HFF-Myc (cell line): ENCODE measurements around the gene REN.

Experiments used
- DNase-seq: peaks from one replicate; pipeline ENCODE4 v3.0.0-alpha.2; 2011; ENCODE audit warnings: low read depth; ENCODE audit errors: extremely low read depth
- H3K4me3 ChIP-seq: replicated peaks from 2 replicates; pipeline ENCODE4 v1.5.1; 2011; ENCODE audit warnings: low read depth, mild to moderate bottlenecking, control low read depth, low read length
- TF ChIP-seq, protein P1 (sequence below): IDR thresholded peaks from 2 replicates; pipeline ENCODE4 v1.5.1; 2012; ENCODE audit warnings: mild to moderate bottlenecking, low read depth, low read length, control low read depth; ENCODE audit errors: missing control alignments

REN gene

DNA sequence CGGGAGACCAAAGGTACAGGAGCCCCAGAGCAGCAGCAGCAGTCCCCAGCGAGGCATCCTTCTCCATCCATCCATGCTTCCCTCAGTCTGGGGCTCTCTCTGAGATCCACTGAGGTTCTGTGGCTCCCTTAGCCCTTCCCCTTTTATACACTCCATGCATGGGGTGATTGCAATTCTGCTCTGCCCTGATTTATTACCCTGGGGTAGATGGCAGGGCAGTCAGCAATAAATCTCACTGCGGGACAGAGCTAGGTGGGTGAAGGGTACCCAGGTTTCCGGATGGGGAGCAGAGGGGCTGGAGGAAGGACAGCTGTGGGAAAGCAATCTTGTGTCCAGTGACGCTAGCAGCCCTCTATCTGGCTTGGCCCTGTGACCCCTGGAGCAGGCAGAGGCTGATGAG lies at the start of gene REN:
TSS of gene REN (minus strand) at position 119 of the 400 bp plus-strand sequence. CDS start at position 75, 44 bp downstream.
- no peak within 1 kb of the TSS for H3K4me3 ChIP-seq
- TF ChIP-seq, protein P1, sequence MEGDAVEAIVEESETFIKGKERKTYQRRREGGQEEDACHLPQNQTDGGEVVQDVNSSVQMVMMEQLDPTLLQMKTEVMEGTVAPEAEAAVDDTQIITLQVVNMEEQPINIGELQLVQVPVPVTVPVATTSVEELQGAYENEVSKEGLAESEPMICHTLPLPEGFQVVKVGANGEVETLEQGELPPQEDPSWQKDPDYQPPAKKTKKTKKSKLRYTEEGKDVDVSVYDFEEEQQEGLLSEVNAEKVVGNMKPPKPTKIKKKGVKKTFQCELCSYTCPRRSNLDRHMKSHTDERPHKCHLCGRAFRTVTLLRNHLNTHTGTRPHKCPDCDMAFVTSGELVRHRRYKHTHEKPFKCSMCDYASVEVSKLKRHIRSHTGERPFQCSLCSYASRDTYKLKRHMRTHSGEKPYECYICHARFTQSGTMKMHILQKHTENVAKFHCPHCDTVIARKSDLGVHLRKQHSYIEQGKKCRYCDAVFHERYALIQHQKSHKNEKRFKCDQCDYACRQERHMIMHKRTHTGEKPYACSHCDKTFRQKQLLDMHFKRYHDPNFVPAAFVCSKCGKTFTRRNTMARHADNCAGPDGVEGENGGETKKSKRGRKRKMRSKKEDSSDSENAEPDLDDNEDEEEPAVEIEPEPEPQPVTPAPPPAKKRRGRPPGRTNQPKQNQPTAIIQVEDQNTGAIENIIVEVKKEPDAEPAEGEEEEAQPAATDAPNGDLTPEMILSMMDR, result no peak
- no peak for DNase-seq

DNA sequence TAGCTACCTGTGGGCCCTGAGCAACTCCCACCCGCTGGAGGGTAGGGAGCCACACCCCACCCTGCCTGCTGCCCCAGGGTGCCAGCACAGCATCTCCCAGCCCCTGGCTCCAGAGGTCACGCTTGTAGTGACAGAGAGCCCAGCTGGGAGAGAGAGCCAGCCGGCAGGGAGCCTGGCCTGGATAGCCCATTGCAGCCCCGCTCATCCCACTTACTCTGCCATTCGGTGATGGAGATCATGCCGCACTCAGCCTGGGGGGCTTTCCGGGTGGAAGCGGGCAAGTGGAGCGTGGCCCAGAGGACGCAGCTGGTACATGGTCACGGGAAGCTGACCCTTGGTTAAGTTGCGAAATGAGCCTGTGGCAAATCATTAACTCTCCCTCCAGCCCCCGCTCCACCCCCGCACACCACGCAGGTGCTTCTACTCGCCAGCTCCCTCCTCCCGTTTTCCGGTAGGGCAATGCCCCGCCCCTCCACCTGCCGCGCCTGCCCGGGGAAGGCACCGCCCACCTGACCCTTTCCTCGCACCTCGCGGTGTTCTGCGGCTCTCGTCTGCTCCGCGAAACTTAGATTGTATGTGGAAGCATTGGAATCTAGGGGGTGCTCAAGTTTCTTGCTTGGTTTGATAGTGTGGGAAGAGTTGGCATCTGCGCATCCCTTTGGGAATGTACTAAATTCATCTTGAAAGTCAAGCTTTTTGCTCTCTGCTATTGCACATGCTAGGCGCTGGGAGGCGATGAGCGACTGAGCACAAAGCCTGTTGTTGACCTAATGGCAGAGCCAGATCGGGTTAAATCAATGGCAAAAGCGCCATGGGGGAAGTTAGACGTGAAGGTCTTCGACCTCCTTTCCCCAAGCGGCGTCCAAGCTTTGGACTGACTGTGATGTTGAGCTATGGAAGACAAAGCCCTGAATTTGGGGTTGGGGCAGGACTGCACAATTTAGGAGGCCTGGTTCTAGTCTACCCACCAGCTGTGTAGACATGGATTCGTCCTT lies 47.8 kb upstream of the REN start, which contains the start of gene GOLT1A:
TSS of gene GOLT1A (minus strand) at position 321 of the 995 bp plus-strand sequence. CDS start at position 239, 82 bp downstream.
- H3K4me3 ChIP-seq, result no peak within 1 kb of the TSS
- TF ChIP-seq, protein P1, result peak; percentile 76
- DNase-seq, result peak; percentile 60

DNA sequence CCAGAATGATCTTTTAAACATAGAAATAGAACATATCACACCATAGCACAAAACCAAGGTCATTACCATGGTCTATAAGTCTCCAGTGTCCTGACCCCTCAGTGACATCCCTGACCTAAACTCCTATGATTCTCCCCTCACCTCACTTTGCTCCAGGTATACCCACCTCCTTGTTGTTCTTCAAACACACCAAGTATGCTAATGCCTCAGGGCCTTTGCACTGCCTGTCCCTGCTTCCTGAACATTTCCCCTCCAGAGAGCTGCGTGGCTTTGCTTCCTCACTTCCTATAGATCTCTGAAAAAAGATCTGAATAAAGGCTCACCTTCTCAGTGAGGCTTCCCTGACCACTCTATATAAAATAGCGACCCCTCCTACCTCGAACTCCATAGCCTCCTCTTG lies 46.6 kb upstream of the REN start:
- H3K4me3 ChIP-seq, result no peak overlapping the region
- no peak for DNase-seq
- TF ChIP-seq, protein P1, result no peak

DNA sequence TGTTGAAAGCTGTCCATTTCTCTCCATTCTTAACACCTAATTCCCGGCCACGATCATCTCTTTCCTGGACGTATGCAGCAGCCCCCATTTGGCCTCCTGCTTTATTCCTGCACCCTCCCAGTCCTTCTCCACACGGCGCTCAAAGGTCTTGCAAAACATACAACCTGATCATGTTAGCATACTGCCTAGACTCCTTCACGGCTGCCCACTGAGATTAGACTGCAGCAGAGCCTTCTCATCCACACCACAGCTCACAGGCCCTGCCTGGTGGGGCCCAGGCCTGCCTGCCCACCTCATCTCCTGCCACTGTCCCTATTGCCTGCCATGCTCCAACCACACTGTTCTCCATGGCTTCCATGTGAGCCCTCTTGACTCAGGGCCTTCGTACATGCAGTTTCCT lies 44.9 kb upstream of the REN start:
- TF ChIP-seq, protein P1, result no peak
- no peak for DNase-seq
- H3K4me3 ChIP-seq, result no peak overlapping the region

DNA sequence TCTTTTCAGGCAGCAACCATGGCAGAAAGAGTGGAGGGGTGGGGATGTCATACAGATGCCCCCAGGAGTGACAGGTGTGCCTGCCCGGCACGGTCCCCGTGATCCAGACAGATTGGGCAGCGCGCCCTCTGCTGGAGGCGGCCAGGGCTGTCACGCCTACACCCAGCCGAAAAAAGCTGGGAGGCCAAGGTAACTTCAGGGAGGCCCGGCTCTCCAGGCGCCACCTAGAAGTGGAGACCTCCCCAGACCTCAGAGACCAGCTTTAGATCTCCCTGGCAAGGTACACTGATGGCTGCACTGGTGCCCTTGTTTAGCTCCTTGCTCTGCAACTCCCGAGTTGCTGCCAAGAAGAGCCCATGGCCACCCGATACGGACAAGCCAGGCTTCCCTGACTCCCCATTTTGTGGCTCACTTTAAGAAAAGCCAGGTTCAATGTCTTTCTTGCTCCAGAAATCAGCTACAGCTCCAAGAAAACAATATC lies 41.0 kb upstream of the REN start:
- TF ChIP-seq, protein P1, result peak; percentile 96
- DNase-seq, result no peak

DNA sequence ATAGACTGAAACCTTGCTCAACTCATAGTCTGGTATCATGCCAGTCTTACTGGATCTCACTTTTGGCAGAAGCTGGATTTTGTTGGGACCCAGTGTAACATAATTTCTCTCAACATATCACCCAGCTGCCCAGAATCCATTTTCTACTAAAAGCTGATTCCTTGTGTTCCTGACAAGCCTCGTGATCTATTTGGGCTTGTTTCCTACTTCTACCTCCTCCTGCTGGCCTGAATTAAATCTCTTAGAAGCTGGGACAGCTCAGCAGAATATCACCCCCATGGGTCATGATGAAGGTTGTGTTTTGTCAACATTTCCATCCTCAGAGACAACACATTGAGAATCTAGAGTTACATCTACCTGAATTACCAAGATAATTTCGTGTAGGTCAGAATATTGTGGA lies 40.0 kb upstream of the REN start:
- TF ChIP-seq, protein P1, result no peak
- H3K4me3 ChIP-seq, result no peak overlapping the region

More for the DNA sequence above, 41.0 kb upstream of the REN start:
- no peak overlapping the region for H3K4me3 ChIP-seq

More for the DNA sequence above, 40.0 kb upstream of the REN start:
- DNase-seq, result no peak
